ENCODE results near the gene MRPL9.

The MRPL9 gene

DNA sequence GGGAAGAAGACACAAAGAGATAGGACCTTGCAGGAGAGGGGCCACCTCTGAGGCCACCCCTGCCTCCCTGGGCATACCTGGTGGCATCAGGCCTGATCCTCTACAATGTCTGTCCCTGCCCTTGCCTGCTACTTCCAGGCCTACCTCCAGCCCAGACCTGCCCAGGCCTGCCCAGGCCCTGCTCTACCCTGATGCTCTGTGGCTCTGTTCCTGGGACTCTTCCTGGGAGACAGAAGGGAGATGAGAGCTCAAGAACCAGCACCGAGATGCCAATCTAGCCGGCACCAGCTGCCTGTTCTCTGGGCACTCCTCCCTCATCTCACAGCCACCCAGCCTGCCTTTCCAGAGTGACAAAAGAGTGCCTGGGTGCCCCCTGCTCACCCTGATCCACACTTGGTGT, 49.4 kb downstream of the MRPL9 start:
- Mint-ChIP-seq H3K27me3 (peaks cover 38% of the 10 kb centered on the region), H3K9me3 (no peaks in the 10 kb centered on the region), H3K4me1 (ENCODE audit: low read depth) (peaks cover 5% of the 10 kb centered on the region)

DNA sequence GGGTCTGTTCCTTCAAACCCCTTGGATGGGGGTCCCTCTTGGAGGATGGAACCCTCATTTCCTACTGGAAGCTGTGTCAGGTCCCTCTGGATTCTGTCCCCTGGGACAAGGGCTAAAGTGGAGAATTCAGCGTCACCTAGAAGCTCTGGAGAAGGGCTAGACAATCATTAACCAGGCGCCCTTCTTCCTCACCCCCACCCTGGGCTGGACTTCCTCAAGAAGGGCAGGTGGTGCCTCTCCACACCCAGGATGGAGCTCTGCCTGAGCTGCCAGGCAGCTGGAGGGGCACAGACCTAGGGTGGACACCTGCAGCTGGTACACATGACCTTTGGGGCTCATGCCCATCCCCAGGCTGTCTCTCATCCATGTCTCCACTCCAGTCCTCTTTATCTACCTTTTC, 50.3 kb downstream of the MRPL9 start:
- H3K27me3 Mint-ChIP-seq: peaks cover 30% of the 10 kb centered on the region
- H3K9me3 Mint-ChIP-seq: no peaks in the 10 kb centered on the region
- H3K4me1 Mint-ChIP-seq (ENCODE audit: low read depth): peaks cover 5% of the 10 kb centered on the region
- H3K27ac Mint-ChIP-seq: no peak overlapping the region
- H3K36me3 Mint-ChIP-seq (ENCODE audit: low read depth): no peaks in the 10 kb centered on the region
- no peak overlapping the region for H3K4me3 Mint-ChIP-seq

More for the DNA sequence above, 49.4 kb downstream of the MRPL9 start:
- no peak overlapping the region for H3K27ac Mint-ChIP-seq
- H3K4me3 Mint-ChIP-seq: no peak overlapping the region
- no peaks in the 10 kb centered on the region for H3K36me3 Mint-ChIP-seq (ENCODE audit: low read depth)

DNA sequence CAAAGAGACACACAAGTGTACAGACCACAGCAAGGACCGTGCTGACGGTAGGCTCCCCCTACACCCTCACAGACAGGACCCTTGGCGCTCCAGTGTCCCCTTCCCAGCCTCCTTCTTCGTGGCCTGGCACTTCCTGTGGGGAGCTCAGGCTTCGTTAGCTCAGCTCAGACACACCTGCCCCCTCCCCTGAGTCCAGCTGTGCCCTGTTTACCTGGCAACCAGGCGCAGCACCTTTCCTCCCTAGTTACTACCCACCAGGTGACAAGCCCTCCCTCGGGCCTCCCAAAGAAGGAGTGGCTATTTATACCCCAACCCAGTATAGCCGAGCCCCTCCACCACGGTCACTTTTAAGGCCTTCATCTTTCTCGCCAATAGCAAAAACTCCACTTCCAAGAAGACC, 51.3 kb downstream of the MRPL9 start:
- Mint-ChIP-seq H3K4me1 (ENCODE audit: low read depth) (peaks cover 2% of the 10 kb centered on the region), H3K4me3 (no peak overlapping the region), H3K9me3 (no peaks in the 10 kb centered on the region), H3K27ac (no peak overlapping the region), H3K36me3 (ENCODE audit: low read depth) (no peaks in the 10 kb centered on the region), H3K27me3 (peaks cover 19% of the 10 kb centered on the region)

DNA sequence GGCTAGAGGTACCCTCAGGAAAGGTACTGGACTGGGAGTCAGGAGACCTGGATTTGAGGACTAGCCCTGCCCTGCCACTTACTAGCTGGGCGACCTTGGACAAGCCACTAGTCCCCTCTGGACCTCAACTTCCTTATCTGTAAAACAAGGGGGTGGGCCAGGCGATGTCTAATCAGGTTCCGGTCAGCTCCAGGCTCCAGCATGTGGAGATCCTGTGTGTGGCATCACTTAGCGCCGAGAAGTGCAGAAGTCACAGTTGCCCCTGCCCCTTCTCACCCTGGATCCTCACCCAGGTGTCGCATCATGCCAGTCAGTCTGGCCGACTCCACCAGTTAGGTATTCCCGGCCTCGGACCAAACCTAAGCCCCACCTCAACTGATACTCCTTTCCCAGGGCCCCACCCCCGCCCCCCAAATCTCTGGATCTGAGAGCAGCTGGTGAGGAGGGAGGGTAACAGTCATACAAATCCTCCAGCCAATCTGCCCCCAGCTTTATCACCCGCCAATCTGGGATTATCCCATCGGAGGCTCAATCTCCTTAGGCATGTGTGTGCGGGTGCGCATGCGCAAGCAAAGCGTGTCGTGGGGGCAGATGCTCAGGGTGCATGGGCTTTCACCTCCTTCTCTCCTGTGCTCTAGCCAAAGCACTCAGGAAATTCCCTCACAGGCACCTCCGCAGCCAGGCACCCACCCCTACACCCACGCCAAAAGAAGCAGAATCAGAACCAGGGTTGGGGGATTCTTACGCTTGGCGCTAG, 52.1 kb downstream of the MRPL9 start:
- H3K4me1 Mint-ChIP-seq (ENCODE audit: low read depth): no peaks in the 10 kb centered on the region
- no peaks in the 10 kb centered on the region for H3K36me3 Mint-ChIP-seq (ENCODE audit: low read depth)
- peaks cover 16% of the 10 kb centered on the region for H3K27me3 Mint-ChIP-seq
- H3K4me3 Mint-ChIP-seq: no peak overlapping the region
- no peaks in the 10 kb centered on the region for H3K9me3 Mint-ChIP-seq
- no peak overlapping the region for H3K27ac Mint-ChIP-seq

DNA sequence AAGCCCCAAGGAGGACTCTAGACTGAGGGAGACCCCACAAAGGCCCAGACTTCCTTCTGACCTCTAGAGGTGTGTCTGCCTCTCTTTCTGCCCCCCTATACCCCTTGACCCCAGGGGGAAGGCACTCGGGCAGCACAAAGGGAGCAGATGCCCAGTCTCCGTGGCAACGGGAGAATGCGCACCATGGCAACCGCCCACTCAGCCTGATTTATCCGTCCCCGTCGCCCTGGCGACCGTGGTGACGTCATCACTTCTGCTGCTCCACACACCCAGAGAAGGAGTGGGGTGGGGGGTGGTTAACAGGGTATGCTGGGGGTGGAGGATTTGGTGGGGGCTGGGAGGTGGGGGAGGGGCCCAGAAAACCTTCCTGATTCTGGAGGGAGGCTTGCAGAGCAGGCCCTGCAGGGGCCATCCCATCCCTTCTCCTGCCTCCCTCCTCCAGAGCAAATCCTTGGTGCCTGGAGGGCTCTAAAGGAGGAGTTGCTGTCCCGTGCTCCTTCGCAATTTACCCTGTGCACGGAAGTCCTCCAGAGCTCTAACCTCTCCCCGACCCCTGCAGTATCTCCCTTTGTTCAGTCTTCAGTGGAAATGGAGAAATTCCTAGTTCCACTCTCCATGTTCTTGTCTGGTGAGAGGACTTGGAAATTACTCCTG, 53.0 kb downstream of the MRPL9 start:
- Mint-ChIP-seq H3K27ac (no peak overlapping the region), H3K4me3 (no peak overlapping the region), H3K4me1 (ENCODE audit: low read depth) (no peaks in the 10 kb centered on the region), H3K9me3 (no peaks in the 10 kb centered on the region), H3K27me3 (peaks cover 7% of the 10 kb centered on the region), H3K36me3 (ENCODE audit: low read depth) (no peaks in the 10 kb centered on the region)

Measured in stimulated activated naive CD8-positive, alpha-beta T cell treated with anti-CD3 and anti-CD28 coated beads, Interleukin-15, Interleukin-2, amounts not matched to agents 100 ng/mL and 50 ng/mL, for 24 hours (primary cell).